ENCODE measurements around the gene ATAD3A.

DNA sequence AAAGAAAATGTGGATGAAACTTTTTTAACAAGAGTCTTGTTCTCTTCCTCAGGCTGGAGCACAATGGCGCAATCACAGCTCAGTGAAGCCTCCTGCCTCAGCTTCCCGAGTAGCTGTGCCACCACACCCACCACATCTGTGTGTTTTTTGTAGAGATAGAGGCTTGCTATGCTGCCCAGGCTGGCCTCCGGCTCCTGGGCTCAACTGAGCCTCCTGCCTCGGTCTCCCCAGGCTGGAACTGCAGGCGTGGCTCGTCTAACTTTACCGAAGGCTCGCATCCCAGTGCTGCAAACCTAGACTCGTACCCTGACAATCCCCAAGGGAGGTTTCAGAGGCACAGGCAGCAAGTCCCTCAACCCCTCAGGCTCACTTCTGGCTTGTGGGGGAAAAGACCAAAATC is 48.2 kb downstream of the ATAD3A start:
- no peak for TF ChIP-seq NFIC (IDR thresholded peaks at IDR 0.05)
- TF ChIP-seq, protein P1, sequence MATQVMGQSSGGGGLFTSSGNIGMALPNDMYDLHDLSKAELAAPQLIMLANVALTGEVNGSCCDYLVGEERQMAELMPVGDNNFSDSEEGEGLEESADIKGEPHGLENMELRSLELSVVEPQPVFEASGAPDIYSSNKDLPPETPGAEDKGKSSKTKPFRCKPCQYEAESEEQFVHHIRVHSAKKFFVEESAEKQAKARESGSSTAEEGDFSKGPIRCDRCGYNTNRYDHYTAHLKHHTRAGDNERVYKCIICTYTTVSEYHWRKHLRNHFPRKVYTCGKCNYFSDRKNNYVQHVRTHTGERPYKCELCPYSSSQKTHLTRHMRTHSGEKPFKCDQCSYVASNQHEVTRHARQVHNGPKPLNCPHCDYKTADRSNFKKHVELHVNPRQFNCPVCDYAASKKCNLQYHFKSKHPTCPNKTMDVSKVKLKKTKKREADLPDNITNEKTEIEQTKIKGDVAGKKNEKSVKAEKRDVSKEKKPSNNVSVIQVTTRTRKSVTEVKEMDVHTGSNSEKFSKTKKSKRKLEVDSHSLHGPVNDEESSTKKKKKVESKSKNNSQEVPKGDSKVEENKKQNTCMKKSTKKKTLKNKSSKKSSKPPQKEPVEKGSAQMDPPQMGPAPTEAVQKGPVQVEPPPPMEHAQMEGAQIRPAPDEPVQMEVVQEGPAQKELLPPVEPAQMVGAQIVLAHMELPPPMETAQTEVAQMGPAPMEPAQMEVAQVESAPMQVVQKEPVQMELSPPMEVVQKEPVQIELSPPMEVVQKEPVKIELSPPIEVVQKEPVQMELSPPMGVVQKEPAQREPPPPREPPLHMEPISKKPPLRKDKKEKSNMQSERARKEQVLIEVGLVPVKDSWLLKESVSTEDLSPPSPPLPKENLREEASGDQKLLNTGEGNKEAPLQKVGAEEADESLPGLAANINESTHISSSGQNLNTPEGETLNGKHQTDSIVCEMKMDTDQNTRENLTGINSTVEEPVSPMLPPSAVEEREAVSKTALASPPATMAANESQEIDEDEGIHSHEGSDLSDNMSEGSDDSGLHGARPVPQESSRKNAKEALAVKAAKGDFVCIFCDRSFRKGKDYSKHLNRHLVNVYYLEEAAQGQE (IDR thresholded peaks at IDR 0.05; ENCODE audit: low read depth) = no peak
- no peak for TF ChIP-seq TEAD4 (IDR thresholded peaks at IDR 0.05)
- TF ChIP-seq YY1 (IDR thresholded peaks at IDR 0.05; ENCODE audit: low read depth) = no peak
- no peak for TF ChIP-seq EP300 (IDR thresholded peaks at IDR 0.05; ENCODE audit: borderline replicate concordance)
- no peak for TF ChIP-seq TAF1 (IDR thresholded peaks at IDR 0.05; ENCODE audit: low read depth)
- TF ChIP-seq CREB1 (IDR thresholded peaks at IDR 0.05; ENCODE audit: low read depth) = no peak
- no peak for TF ChIP-seq CEBPB (IDR thresholded peaks at IDR 0.05)
- TF ChIP-seq, protein P2, sequence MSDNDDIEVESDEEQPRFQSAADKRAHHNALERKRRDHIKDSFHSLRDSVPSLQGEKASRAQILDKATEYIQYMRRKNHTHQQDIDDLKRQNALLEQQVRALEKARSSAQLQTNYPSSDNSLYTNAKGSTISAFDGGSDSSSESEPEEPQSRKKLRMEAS (IDR thresholded peaks at IDR 0.05) = no peak
- no peak for TF ChIP-seq EGR1 (IDR thresholded peaks at IDR 0.05)
